K562 (cell line): ENCODE data around the gene CPA3.

Source experiments
- POLR2A ChIP-seq: fragments of 450-650 bp; conservative IDR thresholded peaks from 2 replicates; pipeline ENCODE4 v1.6.1; 2016
- PRPF4 ChIP-seq: fragments of 200-400 bp; formaldehyde crosslinking; IDR thresholded peaks from one replicate; pipeline ENCODE4 v1.6.1; 2017; ENCODE audit warnings: low read length, low read depth, mild to moderate bottlenecking; ENCODE audit not compliant: insufficient read depth, poor library complexity, severe bottlenecking
- SNRNP70 ChIP-seq: fragments of 200-400 bp; formaldehyde crosslinking; optimal IDR thresholded peaks from 2 replicates; pipeline ENCODE3; 2017; ENCODE audit warnings: low read depth, low read length
- YY1 ChIP-seq, 3 experiments: IDR thresholded peaks; 2 replicates each; pipeline ENCODE4 v1.6.1; 2011; ENCODE audit warnings: low read length in 2 of 3, mild to moderate bottlenecking in 2 of 3, moderate library complexity in 2 of 3, borderline replicate concordance in 1 of 3, control low read depth in 1 of 3, low read depth in 1 of 3; ENCODE audit not compliant: insufficient read depth in 3 of 3, insufficient replicate concordance in 2 of 3, control insufficient read depth in 1 of 3, insufficient read length in 1 of 3; ENCODE audit errors: extremely low read depth in 1 of 3
- ZFPM2 ChIP-seq: fragments of 250-450 bp; sonication (Bioruptor Pico); IDR thresholded peaks from 2 replicates; pipeline ENCODE4 v1.5.1; 2022; ENCODE audit warnings: mild to moderate bottlenecking
- ZNF12 ChIP-seq: sonication (generic); formaldehyde crosslinking; IDR thresholded peaks from 2 replicates; pipeline ENCODE4 v1.4.0; 2020; ENCODE audit warnings: mild to moderate bottlenecking, missing genetic modification reagents
- ZNF75A ChIP-seq: fragments of 450-650 bp; formaldehyde crosslinking; IDR thresholded peaks from 2 replicates; pipeline ENCODE4 v1.4.0; 2020; ENCODE audit warnings: mild to moderate bottlenecking
- TF ChIP-seq, protein P1 (sequence below), 3 experiments: IDR thresholded peaks in 2 of 3; conservative IDR thresholded peaks in 1 of 3; 2 replicates each; pipeline ENCODE4 v1.5.1; 2011 to 2012; ENCODE audit warnings: low read length in 3 of 3, mild to moderate bottlenecking in 3 of 3, control low read depth in 2 of 3, improper control_type of control experiment in 1 of 3, inconsistent platforms in 1 of 3, low read depth in 1 of 3, mixed read lengths in 1 of 3, moderate library complexity in 1 of 3; ENCODE audit not compliant: insufficient read depth in 2 of 3

GRCh38 chr3:148827585-148827984 is 37.5 kb upstream of the CPA3 start, which contains the start of gene CPB1:
- TF ChIP-seq SNRNP70 (no peak), POLR2A (no peak), ZNF75A (CRISPR knock-in tag) (no peak), ZFPM2 (CRISPR knock-in tag) (no peak), ZNF12 (CRISPR knock-in tag) (no peak), YY1 (IDR thresholded peaks at IDR 0.05; ENCODE audit: borderline replicate concordance in 1 of 3, control insufficient read depth in 1 of 3, extremely low read depth in 1 of 3, insufficient read depth in 3 of 3, insufficient read length in 1 of 3, insufficient replicate concordance in 2 of 3, low read depth in 1 of 3, low read length in 2 of 3) (no peak), PRPF4 (no peak)
- TF ChIP-seq, protein P1, sequence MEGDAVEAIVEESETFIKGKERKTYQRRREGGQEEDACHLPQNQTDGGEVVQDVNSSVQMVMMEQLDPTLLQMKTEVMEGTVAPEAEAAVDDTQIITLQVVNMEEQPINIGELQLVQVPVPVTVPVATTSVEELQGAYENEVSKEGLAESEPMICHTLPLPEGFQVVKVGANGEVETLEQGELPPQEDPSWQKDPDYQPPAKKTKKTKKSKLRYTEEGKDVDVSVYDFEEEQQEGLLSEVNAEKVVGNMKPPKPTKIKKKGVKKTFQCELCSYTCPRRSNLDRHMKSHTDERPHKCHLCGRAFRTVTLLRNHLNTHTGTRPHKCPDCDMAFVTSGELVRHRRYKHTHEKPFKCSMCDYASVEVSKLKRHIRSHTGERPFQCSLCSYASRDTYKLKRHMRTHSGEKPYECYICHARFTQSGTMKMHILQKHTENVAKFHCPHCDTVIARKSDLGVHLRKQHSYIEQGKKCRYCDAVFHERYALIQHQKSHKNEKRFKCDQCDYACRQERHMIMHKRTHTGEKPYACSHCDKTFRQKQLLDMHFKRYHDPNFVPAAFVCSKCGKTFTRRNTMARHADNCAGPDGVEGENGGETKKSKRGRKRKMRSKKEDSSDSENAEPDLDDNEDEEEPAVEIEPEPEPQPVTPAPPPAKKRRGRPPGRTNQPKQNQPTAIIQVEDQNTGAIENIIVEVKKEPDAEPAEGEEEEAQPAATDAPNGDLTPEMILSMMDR (IDR thresholded peaks at IDR 0.05 in 2 of 3, conservative IDR thresholded peaks at IDR 0.05 in 1 of 3; ENCODE audit: insufficient read depth in 2 of 3, low read depth in 1 of 3, low read length in 3 of 3) = no peak
